ENCODE measurements around the gene EHD3. TPM values are rescaled to one million over a fixed set of nuclear protein-coding genes. Genes with fewer than 3 reads are reported as not detected.

EHD3 gene
- polyA plus RNA-seq, 1 donor from 2014 or later: 3.5 TPM

DNA sequence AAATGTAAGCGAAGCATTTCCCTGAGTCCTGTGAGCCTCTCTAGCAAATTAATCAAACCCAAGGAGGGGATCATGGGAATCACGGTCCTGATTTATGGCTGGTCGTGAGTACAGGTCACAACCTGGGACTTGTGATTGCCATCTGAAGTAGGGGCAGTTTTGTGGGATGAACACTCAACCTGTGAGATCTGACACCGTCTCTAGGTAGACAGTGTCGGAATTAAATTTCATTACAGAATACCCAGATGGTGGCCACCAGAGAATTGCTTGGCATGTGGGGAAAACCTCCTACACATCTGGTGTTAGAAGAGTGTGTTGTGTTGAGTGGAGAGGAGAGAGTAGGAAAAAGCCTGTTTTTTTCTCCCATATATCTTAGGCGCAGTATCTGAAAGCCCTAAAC lies 29.2 kb upstream of the EHD3 start:
- TF ChIP-seq RAD21 (conservative IDR thresholded peaks at IDR 0.05) (no peak), TAF1 (IDR thresholded peaks at IDR 0.05; ENCODE audit: low read depth) (no peak), EP300 (conservative IDR thresholded peaks at IDR 0.05; ENCODE audit: poor library complexity, severe bottlenecking) (no peak), EZH2 (IDR thresholded peaks at IDR 0.05; ENCODE audit: borderline replicate concordance, insufficient read depth, low read length, poor library complexity, severe bottlenecking) (no peak), POLR2AphosphoS5 (IDR thresholded peaks at IDR 0.05) (no peak), SMC3 (conservative IDR thresholded peaks at IDR 0.05; ENCODE audit: poor library complexity) (no peak), MXI1 (conservative IDR thresholded peaks at IDR 0.05; ENCODE audit: poor library complexity, severe bottlenecking) (no peak)
- TF ChIP-seq, protein P1, sequence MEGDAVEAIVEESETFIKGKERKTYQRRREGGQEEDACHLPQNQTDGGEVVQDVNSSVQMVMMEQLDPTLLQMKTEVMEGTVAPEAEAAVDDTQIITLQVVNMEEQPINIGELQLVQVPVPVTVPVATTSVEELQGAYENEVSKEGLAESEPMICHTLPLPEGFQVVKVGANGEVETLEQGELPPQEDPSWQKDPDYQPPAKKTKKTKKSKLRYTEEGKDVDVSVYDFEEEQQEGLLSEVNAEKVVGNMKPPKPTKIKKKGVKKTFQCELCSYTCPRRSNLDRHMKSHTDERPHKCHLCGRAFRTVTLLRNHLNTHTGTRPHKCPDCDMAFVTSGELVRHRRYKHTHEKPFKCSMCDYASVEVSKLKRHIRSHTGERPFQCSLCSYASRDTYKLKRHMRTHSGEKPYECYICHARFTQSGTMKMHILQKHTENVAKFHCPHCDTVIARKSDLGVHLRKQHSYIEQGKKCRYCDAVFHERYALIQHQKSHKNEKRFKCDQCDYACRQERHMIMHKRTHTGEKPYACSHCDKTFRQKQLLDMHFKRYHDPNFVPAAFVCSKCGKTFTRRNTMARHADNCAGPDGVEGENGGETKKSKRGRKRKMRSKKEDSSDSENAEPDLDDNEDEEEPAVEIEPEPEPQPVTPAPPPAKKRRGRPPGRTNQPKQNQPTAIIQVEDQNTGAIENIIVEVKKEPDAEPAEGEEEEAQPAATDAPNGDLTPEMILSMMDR (IDR thresholded peaks at IDR 0.05; ENCODE audit: poor library complexity, severe bottlenecking): no peak
- TF ChIP-seq, protein P2, sequence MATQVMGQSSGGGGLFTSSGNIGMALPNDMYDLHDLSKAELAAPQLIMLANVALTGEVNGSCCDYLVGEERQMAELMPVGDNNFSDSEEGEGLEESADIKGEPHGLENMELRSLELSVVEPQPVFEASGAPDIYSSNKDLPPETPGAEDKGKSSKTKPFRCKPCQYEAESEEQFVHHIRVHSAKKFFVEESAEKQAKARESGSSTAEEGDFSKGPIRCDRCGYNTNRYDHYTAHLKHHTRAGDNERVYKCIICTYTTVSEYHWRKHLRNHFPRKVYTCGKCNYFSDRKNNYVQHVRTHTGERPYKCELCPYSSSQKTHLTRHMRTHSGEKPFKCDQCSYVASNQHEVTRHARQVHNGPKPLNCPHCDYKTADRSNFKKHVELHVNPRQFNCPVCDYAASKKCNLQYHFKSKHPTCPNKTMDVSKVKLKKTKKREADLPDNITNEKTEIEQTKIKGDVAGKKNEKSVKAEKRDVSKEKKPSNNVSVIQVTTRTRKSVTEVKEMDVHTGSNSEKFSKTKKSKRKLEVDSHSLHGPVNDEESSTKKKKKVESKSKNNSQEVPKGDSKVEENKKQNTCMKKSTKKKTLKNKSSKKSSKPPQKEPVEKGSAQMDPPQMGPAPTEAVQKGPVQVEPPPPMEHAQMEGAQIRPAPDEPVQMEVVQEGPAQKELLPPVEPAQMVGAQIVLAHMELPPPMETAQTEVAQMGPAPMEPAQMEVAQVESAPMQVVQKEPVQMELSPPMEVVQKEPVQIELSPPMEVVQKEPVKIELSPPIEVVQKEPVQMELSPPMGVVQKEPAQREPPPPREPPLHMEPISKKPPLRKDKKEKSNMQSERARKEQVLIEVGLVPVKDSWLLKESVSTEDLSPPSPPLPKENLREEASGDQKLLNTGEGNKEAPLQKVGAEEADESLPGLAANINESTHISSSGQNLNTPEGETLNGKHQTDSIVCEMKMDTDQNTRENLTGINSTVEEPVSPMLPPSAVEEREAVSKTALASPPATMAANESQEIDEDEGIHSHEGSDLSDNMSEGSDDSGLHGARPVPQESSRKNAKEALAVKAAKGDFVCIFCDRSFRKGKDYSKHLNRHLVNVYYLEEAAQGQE (IDR thresholded peaks at IDR 0.05; ENCODE audit: borderline replicate concordance): no peak
- Histone ChIP-seq H3K36me3 (ENCODE audit: insufficient read depth, low read length) (no peaks in the 10 kb centered on the region), H3K9ac (ENCODE audit: low read length) (no peak overlapping the region), H4K20me1 (ENCODE audit: insufficient read depth) (no peaks in the 10 kb centered on the region), H3K9me3 (ENCODE audit: low read length) (no peaks in the 10 kb centered on the region), H3K4me3 (ENCODE audit: low read length) (no peak overlapping the region), H2AFZ (ENCODE audit: low read depth, low read length) (no peak overlapping the region), H3K27ac (ENCODE audit: low read length) (no peak overlapping the region), H3K79me2 (replicated peaks; ENCODE audit: insufficient read depth, low read length) (no peaks in the 10 kb centered on the region), H3K9me2 (ENCODE audit: insufficient read depth, low read length) (no peaks in the 10 kb centered on the region), H3K4me2 (ENCODE audit: low read length) (no peak overlapping the region), H3K27me3 (ENCODE audit: insufficient read depth, low read depth, low read length) (no peaks in the 10 kb centered on the region), H3F3A (ENCODE audit: insufficient read depth, low read length, poor library complexity, severe bottlenecking) (no peaks in the 10 kb centered on the region)

DNA sequence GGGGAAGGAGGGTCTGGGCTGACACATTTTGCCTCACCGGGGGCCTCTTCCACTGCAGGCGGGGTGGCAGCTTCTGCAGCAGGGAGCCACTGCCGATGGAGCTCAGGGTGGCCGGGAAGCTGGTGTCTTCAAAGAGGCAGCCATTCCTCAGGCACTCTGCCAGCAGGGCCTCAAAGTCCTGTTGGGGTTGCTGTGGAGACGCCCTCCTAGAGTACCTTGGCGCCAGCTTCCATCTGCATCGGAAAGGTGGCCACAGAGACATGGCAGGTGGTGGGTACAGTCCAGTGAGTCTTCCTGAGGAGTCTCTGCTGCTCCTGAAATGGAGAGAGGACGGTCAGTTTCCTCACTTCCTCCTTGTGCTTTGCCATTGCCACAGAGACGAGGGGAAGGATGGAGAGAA lies 28.8 kb upstream of the EHD3 start:
- H2AFZ ChIP-seq (ENCODE audit: low read depth, low read length): no peak overlapping the region
- H3K27ac ChIP-seq (ENCODE audit: low read length): no peak overlapping the region
- no peaks in the 10 kb centered on the region for H3K27me3 ChIP-seq (ENCODE audit: insufficient read depth, low read depth, low read length)
- no peak overlapping the region for H3K9ac ChIP-seq (ENCODE audit: low read length)
- no peak overlapping the region for H3K4me3 ChIP-seq (ENCODE audit: low read length)
- H3K9me3 ChIP-seq (ENCODE audit: low read length): no peaks in the 10 kb centered on the region
- TF ChIP-seq SMC3 (conservative IDR thresholded peaks at IDR 0.05; ENCODE audit: poor library complexity): no peak
- H3F3A ChIP-seq (ENCODE audit: insufficient read depth, low read length, poor library complexity, severe bottlenecking): no peaks in the 10 kb centered on the region
- no peak overlapping the region for H3K4me2 ChIP-seq (ENCODE audit: low read length)
- no peaks in the 10 kb centered on the region for H4K20me1 ChIP-seq (ENCODE audit: insufficient read depth)
- no peaks in the 10 kb centered on the region for H3K9me2 ChIP-seq (ENCODE audit: insufficient read depth, low read length)
- no peaks in the 10 kb centered on the region for H3K36me3 ChIP-seq (ENCODE audit: insufficient read depth, low read length)
- H3K79me2 ChIP-seq (replicated peaks; ENCODE audit: insufficient read depth, low read length): no peaks in the 10 kb centered on the region

DNA sequence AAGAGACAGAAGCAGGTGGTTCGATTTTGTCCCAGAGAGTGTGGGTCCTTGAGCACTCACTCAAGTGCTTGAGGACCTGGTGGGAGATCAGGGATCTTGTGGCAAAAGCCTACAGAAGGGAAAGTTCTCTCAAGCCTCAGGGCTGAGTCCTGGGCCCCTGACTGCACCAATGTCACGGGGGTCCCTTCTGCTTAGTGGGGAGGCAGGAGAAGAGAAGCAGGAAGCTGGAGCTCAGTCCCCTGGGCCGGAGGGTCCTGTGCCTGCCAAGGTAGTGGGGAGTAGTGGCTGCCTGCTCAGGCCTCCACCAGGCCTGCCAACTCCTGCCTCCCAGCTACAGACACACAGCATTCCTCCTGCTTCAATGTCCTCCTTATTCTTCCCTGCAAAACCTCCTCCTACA lies 28.3 kb upstream of the EHD3 start:
- Histone ChIP-seq H4K20me1 (ENCODE audit: insufficient read depth) (no peaks in the 10 kb centered on the region), H3K9ac (ENCODE audit: low read length) (no peak overlapping the region), H3K79me2 (replicated peaks; ENCODE audit: insufficient read depth, low read length) (no peaks in the 10 kb centered on the region), H3F3A (ENCODE audit: insufficient read depth, low read length, poor library complexity, severe bottlenecking) (no peaks in the 10 kb centered on the region), H3K9me2 (ENCODE audit: insufficient read depth, low read length) (no peaks in the 10 kb centered on the region), H3K27me3 (ENCODE audit: insufficient read depth, low read depth, low read length) (no peaks in the 10 kb centered on the region), H3K9me3 (ENCODE audit: low read length) (no peaks in the 10 kb centered on the region), H3K4me3 (ENCODE audit: low read length) (no peak overlapping the region), H3K4me2 (ENCODE audit: low read length) (no peak overlapping the region), H3K27ac (ENCODE audit: low read length) (no peak overlapping the region), H2AFZ (ENCODE audit: low read depth, low read length) (no peak overlapping the region), H3K36me3 (ENCODE audit: insufficient read depth, low read length) (no peaks in the 10 kb centered on the region)
- TF ChIP-seq EP300 (conservative IDR thresholded peaks at IDR 0.05; ENCODE audit: poor library complexity, severe bottlenecking) (no peak), POLR2AphosphoS5 (IDR thresholded peaks at IDR 0.05) (no peak), TAF1 (IDR thresholded peaks at IDR 0.05; ENCODE audit: low read depth) (no peak), RAD21 (conservative IDR thresholded peaks at IDR 0.05) (no peak), MXI1 (conservative IDR thresholded peaks at IDR 0.05; ENCODE audit: poor library complexity, severe bottlenecking) (no peak), EZH2 (IDR thresholded peaks at IDR 0.05; ENCODE audit: borderline replicate concordance, insufficient read depth, low read length, poor library complexity, severe bottlenecking) (no peak), SMC3 (conservative IDR thresholded peaks at IDR 0.05; ENCODE audit: poor library complexity) (no peak)
- TF ChIP-seq, protein P1 (IDR thresholded peaks at IDR 0.05; ENCODE audit: poor library complexity, severe bottlenecking): no peak
- TF ChIP-seq, protein P2 (IDR thresholded peaks at IDR 0.05; ENCODE audit: borderline replicate concordance): no peak

Measured in neural cell (in vitro differentiated cells).